Measurements from ENCODE around the gene NRXN3.

DNA sequence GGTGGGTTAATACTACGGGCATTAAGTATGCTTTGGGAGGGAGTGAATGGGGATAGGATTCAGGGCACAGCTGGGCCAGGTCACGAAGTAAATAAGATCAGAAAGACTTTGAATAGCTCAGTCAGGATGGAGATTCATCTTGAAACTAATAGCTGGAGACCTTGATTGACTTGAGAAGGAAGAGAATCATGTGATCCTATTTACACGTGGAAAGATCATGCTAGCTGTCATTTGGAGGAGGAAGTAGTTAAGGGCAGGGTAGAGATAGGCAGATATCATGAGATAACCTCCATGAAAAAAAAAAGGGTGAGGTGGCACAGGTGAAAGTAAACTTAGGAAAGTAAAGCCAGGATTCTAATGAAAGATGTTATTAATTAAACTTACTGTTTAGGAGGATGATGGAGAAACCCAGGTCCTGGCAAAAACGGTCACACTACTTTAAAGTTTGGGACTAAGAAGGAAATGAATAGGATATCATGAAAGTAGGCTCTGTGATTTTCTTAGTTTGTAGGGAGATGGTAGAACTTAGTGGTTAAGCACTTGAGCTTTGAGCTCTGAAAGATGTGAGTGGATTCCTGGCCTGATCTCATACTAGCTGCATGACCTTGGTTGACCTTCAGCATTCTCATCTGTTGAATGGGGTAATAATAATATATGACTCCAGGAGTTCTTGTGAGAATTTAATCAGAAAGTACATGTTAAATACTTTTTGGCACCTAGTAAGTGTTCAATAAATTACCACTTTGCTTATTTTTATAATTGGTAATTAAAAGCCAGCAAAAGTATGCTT lies 439.0 kb downstream of the NRXN3 start:
- TF ChIP-seq, protein P1, sequence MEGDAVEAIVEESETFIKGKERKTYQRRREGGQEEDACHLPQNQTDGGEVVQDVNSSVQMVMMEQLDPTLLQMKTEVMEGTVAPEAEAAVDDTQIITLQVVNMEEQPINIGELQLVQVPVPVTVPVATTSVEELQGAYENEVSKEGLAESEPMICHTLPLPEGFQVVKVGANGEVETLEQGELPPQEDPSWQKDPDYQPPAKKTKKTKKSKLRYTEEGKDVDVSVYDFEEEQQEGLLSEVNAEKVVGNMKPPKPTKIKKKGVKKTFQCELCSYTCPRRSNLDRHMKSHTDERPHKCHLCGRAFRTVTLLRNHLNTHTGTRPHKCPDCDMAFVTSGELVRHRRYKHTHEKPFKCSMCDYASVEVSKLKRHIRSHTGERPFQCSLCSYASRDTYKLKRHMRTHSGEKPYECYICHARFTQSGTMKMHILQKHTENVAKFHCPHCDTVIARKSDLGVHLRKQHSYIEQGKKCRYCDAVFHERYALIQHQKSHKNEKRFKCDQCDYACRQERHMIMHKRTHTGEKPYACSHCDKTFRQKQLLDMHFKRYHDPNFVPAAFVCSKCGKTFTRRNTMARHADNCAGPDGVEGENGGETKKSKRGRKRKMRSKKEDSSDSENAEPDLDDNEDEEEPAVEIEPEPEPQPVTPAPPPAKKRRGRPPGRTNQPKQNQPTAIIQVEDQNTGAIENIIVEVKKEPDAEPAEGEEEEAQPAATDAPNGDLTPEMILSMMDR (conservative IDR thresholded peaks at IDR 0.05; ENCODE audit: low read depth in 2 of 2), result no peak
- TF ChIP-seq POLR2AphosphoS5 (IDR thresholded peaks at IDR 0.05; ENCODE audit: low read depth) (no peak), EZH2phosphoT487 (IDR thresholded peaks at IDR 0.05; ENCODE audit: unreplicated experiment) (no peak), JUNB (IDR thresholded peaks at IDR 0.05; ENCODE audit: unreplicated experiment) (no peak), EZH2 (IDR thresholded peaks at IDR 0.05; ENCODE audit: low read depth, unreplicated experiment) (no peak), NANOG (IDR thresholded peaks at IDR 0.05; ENCODE audit: borderline replicate concordance) (no peak), CREB1 (CRISPR knock-in tag; IDR thresholded peaks at IDR 0.05; ENCODE audit: low read depth) (no peak), STAT1 (IDR thresholded peaks at IDR 0.05; ENCODE audit: unreplicated experiment) (no peak), ZNF114 (CRISPR knock-in tag; IDR thresholded peaks at IDR 0.05) (no peak), ZNF331 (CRISPR knock-in tag; IDR thresholded peaks at IDR 0.05; ENCODE audit: low read depth) (no peak)
- TF ChIP-seq, protein P2, sequence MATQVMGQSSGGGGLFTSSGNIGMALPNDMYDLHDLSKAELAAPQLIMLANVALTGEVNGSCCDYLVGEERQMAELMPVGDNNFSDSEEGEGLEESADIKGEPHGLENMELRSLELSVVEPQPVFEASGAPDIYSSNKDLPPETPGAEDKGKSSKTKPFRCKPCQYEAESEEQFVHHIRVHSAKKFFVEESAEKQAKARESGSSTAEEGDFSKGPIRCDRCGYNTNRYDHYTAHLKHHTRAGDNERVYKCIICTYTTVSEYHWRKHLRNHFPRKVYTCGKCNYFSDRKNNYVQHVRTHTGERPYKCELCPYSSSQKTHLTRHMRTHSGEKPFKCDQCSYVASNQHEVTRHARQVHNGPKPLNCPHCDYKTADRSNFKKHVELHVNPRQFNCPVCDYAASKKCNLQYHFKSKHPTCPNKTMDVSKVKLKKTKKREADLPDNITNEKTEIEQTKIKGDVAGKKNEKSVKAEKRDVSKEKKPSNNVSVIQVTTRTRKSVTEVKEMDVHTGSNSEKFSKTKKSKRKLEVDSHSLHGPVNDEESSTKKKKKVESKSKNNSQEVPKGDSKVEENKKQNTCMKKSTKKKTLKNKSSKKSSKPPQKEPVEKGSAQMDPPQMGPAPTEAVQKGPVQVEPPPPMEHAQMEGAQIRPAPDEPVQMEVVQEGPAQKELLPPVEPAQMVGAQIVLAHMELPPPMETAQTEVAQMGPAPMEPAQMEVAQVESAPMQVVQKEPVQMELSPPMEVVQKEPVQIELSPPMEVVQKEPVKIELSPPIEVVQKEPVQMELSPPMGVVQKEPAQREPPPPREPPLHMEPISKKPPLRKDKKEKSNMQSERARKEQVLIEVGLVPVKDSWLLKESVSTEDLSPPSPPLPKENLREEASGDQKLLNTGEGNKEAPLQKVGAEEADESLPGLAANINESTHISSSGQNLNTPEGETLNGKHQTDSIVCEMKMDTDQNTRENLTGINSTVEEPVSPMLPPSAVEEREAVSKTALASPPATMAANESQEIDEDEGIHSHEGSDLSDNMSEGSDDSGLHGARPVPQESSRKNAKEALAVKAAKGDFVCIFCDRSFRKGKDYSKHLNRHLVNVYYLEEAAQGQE (IDR thresholded peaks at IDR 0.05; ENCODE audit: unreplicated experiment), result no peak
- TF ChIP-seq, protein P3, sequence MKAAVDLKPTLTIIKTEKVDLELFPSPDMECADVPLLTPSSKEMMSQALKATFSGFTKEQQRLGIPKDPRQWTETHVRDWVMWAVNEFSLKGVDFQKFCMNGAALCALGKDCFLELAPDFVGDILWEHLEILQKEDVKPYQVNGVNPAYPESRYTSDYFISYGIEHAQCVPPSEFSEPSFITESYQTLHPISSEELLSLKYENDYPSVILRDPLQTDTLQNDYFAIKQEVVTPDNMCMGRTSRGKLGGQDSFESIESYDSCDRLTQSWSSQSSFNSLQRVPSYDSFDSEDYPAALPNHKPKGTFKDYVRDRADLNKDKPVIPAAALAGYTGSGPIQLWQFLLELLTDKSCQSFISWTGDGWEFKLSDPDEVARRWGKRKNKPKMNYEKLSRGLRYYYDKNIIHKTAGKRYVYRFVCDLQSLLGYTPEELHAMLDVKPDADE (IDR thresholded peaks at IDR 0.05), result no peak
- TF ChIP-seq, protein P4, sequence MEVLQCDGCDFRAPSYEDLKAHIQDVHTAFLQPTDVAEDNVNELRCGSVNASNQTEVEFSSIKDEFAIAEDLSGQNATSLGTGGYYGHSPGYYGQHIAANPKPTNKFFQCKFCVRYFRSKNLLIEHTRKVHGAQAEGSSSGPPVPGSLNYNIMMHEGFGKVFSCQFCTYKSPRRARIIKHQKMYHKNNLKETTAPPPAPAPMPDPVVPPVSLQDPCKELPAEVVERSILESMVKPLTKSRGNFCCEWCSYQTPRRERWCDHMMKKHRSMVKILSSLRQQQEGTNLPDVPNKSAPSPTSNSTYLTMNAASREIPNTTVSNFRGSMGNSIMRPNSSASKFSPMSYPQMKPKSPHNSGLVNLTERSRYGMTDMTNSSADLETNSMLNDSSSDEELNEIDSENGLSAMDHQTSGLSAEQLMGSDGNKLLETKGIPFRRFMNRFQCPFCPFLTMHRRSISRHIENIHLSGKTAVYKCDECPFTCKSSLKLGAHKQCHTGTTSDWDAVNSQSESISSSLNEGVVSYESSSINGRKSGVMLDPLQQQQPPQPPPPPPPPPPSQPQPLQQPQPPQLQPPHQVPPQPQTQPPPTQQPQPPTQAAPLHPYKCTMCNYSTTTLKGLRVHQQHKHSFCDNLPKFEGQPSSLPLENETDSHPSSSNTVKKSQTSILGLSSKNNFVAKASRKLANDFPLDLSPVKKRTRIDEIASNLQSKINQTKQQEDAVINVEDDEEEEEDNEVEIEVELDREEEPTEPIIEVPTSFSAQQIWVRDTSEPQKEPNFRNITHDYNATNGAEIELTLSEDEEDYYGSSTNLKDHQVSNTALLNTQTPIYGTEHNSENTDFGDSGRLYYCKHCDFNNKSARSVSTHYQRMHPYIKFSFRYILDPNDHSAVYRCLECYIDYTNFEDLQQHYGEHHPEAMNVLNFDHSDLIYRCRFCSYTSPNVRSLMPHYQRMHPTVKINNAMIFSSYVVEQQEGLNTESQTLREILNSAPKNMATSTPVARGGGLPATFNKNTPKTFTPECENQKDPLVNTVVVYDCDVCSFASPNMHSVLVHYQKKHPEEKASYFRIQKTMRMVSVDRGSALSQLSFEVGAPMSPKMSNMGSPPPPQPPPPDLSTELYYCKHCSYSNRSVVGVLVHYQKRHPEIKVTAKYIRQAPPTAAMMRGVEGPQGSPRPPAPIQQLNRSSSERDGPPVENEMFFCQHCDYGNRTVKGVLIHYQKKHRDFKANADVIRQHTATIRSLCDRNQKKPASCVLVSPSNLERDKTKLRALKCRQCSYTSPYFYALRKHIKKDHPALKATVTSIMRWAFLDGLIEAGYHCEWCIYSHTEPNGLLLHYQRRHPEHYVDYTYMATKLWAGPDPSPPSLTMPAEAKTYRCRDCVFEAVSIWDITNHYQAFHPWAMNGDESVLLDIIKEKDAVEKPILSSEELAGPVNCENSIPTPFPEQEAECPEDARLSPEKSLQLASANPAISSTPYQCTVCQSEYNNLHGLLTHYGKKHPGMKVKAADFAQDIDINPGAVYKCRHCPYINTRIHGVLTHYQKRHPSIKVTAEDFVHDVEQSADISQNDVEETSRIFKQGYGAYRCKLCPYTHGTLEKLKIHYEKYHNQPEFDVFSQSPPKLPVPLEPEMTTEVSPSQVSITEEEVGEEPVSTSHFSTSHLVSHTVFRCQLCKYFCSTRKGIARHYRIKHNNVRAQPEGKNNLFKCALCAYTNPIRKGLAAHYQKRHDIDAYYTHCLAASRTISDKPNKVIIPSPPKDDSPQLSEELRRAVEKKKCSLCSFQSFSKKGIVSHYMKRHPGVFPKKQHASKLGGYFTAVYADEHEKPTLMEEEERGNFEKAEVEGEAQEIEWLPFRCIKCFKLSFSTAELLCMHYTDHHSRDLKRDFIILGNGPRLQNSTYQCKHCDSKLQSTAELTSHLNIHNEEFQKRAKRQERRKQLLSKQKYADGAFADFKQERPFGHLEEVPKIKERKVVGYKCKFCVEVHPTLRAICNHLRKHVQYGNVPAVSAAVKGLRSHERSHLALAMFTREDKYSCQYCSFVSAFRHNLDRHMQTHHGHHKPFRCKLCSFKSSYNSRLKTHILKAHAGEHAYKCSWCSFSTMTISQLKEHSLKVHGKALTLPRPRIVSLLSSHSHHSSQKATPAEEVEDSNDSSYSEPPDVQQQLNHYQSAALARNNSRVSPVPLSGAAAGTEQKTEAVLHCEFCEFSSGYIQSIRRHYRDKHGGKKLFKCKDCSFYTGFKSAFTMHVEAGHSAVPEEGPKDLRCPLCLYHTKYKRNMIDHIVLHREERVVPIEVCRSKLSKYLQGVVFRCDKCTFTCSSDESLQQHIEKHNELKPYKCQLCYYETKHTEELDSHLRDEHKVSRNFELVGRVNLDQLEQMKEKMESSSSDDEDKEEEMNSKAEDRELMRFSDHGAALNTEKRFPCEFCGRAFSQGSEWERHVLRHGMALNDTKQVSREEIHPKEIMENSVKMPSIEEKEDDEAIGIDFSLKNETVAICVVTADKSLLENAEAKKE (CRISPR knock-in tag; IDR thresholded peaks at IDR 0.05), result no peak

Data from GM23338 (cell line).